Prostate gland (tissue), 1 donor: ENCODE data around the gene FXYD6.

ENCODE experiments used
- POLR2A ChIP-seq: fragments of 450-650 bp; IDR thresholded peaks from one replicate; pipeline ENCODE4 v1.6.1; 2016; ENCODE audit warnings: antibody characterized with exemption, mild to moderate bottlenecking
- POLR2AphosphoS5 ChIP-seq: sonication (generic); formaldehyde crosslinking; IDR thresholded peaks from one replicate; pipeline ENCODE4 v1.6.1; 2017; ENCODE audit warnings: antibody characterized with exemption

DNA sequence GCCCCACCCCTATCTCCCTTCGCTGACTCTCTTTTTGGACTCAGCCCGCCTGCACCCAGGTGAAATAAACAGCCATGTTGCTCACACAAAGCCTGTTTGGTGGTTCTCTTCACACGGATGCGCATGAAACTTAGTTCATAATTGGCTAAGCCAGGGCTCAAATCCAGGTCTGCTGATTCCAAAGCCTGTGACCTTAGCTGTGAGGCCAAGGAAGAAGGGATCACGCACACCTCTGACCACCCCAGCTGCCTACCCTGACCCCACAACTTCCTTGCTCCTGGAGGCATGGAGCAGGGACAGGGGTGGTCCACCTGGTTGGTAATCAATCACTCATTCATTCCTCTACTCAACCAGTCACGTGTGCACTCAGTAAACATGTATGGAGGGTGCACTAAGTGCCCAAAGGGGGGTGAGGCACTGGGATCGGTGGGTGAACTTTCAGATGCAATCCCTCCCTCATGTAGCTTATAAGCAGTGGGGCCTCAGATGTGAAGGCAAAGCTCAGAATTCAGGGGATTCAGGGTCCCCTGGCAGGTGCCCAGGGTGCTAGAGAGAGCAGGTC is 62.2 kb downstream of the FXYD6 start:
- no peak for TF ChIP-seq POLR2AphosphoS5
- no peak for TF ChIP-seq POLR2A
